HEK293 (cell line): ENCODE results near the gene NIT1.

Source experiments
- CTCF ChIA-PET: fragments of 350-600 bp; formaldehyde crosslinking; extraction: SDS; loops from one replicate; lab custom pipeline; 2021; ENCODE audit warnings: antibody characterized with exemption; lab: Yijun Ruan, JAX
- POLR2A ChIA-PET: fragments of 300-600 bp; formaldehyde crosslinking; extraction: SDS; loops from one replicate; lab custom pipeline; 2020; ENCODE audit warnings: antibody characterized with exemption, inconsistent platforms; lab: Yijun Ruan, JAX
- H3K27ac ChIP-seq: fragments of 200-500 bp; sonication (Bioruptor generic); 2 replicates; pipeline ENCODE4 v1.5.1; 2014; ENCODE audit warnings: low read depth, low read length, control low read depth, inconsistent platforms; ENCODE audit errors: extremely low read depth
- H3K36me3 ChIP-seq, 2 experiments: fragments of 200-500 bp in 1 of 2; sonication (Bioruptor generic) in 1 of 2; 1 replicate in 1 of 2; 2 replicates in 1 of 2; pipeline ENCODE4 v1.5.1; 2014 to 2017; ENCODE audit warnings: inconsistent platforms in 2 of 2, low read length in 2 of 2; ENCODE audit not compliant: control insufficient read depth in 2 of 2, insufficient read depth in 1 of 2
- H3K4me1 ChIP-seq: fragments of 200-500 bp; sonication (Bioruptor generic); 2 replicates; pipeline ENCODE4 v1.5.1; 2014; ENCODE audit warnings: mild to moderate bottlenecking, low read length, inconsistent platforms; ENCODE audit not compliant: control insufficient read depth, insufficient read depth
- H3K4me3 ChIP-seq: 2 replicates; pipeline ENCODE4 v1.5.1; 2011; ENCODE audit warnings: low read depth, mild to moderate bottlenecking, control low read depth, low read length, moderate library complexity
- H3K9me3 ChIP-seq: fragments of 200-500 bp; sonication (Bioruptor generic); 2 replicates; pipeline ENCODE4 v1.5.1; 2014; ENCODE audit warnings: low read depth, low read length, inconsistent platforms; ENCODE audit not compliant: control insufficient read depth, insufficient read depth
- BCL11B ChIP-seq: fragments of 450-650 bp; formaldehyde crosslinking; IDR thresholded peaks from 2 replicates; pipeline ENCODE4 v1.5.1; 2016; ENCODE audit warnings: low read depth, missing biosample characterization, missing genetic modification characterization
- GLIS1 ChIP-seq: fragments of 450-650 bp; formaldehyde crosslinking; IDR thresholded peaks from 2 replicates; pipeline ENCODE4 v1.5.1; 2016; ENCODE audit warnings: missing biosample characterization, missing genetic modification characterization
- REPIN1 ChIP-seq: fragments of 450-650 bp; formaldehyde crosslinking; IDR thresholded peaks from 2 replicates; pipeline ENCODE4 v1.5.1; 2017; ENCODE audit warnings: missing biosample characterization, missing genetic modification characterization, low read depth
- SP3 ChIP-seq: fragments of 450-650 bp; formaldehyde crosslinking; IDR thresholded peaks from 2 replicates; pipeline ENCODE4 v1.5.1; 2016; ENCODE audit warnings: missing biosample characterization, missing genetic modification characterization
- ZBTB20 ChIP-seq: fragments of 450-650 bp; formaldehyde crosslinking; IDR thresholded peaks from 2 replicates; pipeline ENCODE4 v1.5.1; 2016; ENCODE audit warnings: missing biosample characterization, missing genetic modification characterization
- ZBTB48 ChIP-seq: fragments of 450-650 bp; formaldehyde crosslinking; IDR thresholded peaks from 2 replicates; pipeline ENCODE4 v1.5.1; 2016; ENCODE audit warnings: missing biosample characterization, missing genetic modification characterization
- ZBTB7A ChIP-seq: fragments of 450-650 bp; formaldehyde crosslinking; IDR thresholded peaks from 2 replicates; pipeline ENCODE4 v1.5.1; 2016; ENCODE audit warnings: low read depth, missing biosample characterization, missing genetic modification characterization
- ZFP3 ChIP-seq: fragments of 450-650 bp; formaldehyde crosslinking; IDR thresholded peaks from 2 replicates; pipeline ENCODE4 v1.5.1; 2016; ENCODE audit warnings: low read depth, missing biosample characterization, missing genetic modification characterization
- ZNF132 ChIP-seq: fragments of 450-650 bp; formaldehyde crosslinking; IDR thresholded peaks from 2 replicates; pipeline ENCODE4 v1.5.1; 2017; ENCODE audit warnings: missing biosample characterization, missing genetic modification characterization, borderline replicate concordance
- ZNF133 ChIP-seq: fragments of 450-650 bp; formaldehyde crosslinking; IDR thresholded peaks from 2 replicates; pipeline ENCODE4 v1.5.1; 2016; ENCODE audit warnings: missing biosample characterization, missing genetic modification characterization
- ZNF174 ChIP-seq: fragments of 450-650 bp; formaldehyde crosslinking; IDR thresholded peaks from 2 replicates; pipeline ENCODE4 v1.5.0; 2017; ENCODE audit warnings: missing biosample characterization, mild to moderate bottlenecking, missing genetic modification characterization
- ZNF2 ChIP-seq: fragments of 450-650 bp; formaldehyde crosslinking; IDR thresholded peaks from 2 replicates; pipeline ENCODE4 v1.5.1; 2016; ENCODE audit warnings: missing biosample characterization, missing genetic modification characterization
- ZNF214 ChIP-seq: fragments of 450-650 bp; formaldehyde crosslinking; IDR thresholded peaks from 2 replicates; pipeline ENCODE4 v1.5.1; 2017; ENCODE audit warnings: missing biosample characterization, mild to moderate bottlenecking, missing genetic modification characterization, borderline replicate concordance
- ZNF26 ChIP-seq: fragments of 450-650 bp; formaldehyde crosslinking; IDR thresholded peaks from 2 replicates; pipeline ENCODE4 v1.5.1; 2016; ENCODE audit warnings: missing biosample characterization, missing genetic modification characterization
- ZNF433 ChIP-seq: fragments of 450-650 bp; formaldehyde crosslinking; IDR thresholded peaks from 2 replicates; pipeline ENCODE4 v1.5.1; 2016; ENCODE audit warnings: missing biosample characterization, missing genetic modification characterization, low read depth
- ZNF521 ChIP-seq: fragments of 450-650 bp; formaldehyde crosslinking; IDR thresholded peaks from 2 replicates; pipeline ENCODE4 v1.5.1; 2017; ENCODE audit warnings: missing biosample characterization, mild to moderate bottlenecking, missing genetic modification characterization
- ZNF549 ChIP-seq: fragments of 450-650 bp; IDR thresholded peaks from 2 replicates; pipeline ENCODE4 v1.5.1; 2018; ENCODE audit warnings: missing biosample characterization, missing genetic modification characterization, mild to moderate bottlenecking, inconsistent platforms, moderate library complexity
- ZNF610 ChIP-seq: fragments of 450-650 bp; formaldehyde crosslinking; IDR thresholded peaks from 2 replicates; pipeline ENCODE4 v1.5.1; 2016; ENCODE audit warnings: missing biosample characterization, missing genetic modification characterization, borderline replicate concordance
- ZNF654 ChIP-seq: fragments of 450-650 bp; formaldehyde crosslinking; IDR thresholded peaks from 2 replicates; pipeline ENCODE4 v1.5.1; 2016; ENCODE audit warnings: low read depth, missing biosample characterization, missing genetic modification characterization
- ZNF658 ChIP-seq: fragments of 450-650 bp; formaldehyde crosslinking; IDR thresholded peaks from 2 replicates; pipeline ENCODE4; 2016; ENCODE audit warnings: missing biosample characterization, missing genetic modification characterization
- ZNF776 ChIP-seq: fragments of 450-650 bp; formaldehyde crosslinking; IDR thresholded peaks from 2 replicates; pipeline ENCODE4 v1.5.0; 2017; ENCODE audit warnings: missing biosample characterization, missing genetic modification characterization, borderline replicate concordance
- ZXDB ChIP-seq: fragments of 450-650 bp; formaldehyde crosslinking; IDR thresholded peaks from 2 replicates; pipeline ENCODE4 v1.5.1; 2016; ENCODE audit warnings: missing biosample characterization, missing genetic modification characterization
- TF ChIP-seq, protein P1 (sequence below): fragments of 450-650 bp; formaldehyde crosslinking; conservative IDR thresholded peaks from 2 replicates; pipeline ENCODE4 v1.5.1; 2016; ENCODE audit warnings: low read depth, missing biosample characterization, missing genetic modification characterization

The NIT1 gene

DNA sequence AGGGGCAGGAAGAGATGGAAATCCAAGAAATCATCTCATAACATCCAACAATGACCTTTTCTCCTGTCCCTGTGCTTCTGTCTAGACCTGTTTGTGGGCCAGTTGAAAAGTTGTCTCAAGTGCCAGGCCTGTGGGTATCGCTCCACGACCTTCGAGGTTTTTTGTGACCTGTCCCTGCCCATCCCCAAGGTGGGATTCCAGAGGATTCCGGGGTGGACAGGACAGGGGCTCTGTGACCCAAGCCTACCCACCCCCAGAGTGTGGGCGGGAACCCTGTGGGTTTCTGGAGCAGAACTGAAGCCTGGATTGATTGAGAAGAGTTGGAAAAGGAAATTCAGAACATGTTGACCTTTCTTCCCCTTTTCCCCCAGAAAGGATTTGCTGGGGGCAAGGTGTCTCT is 45.9 kb downstream of the NIT1 start:
- no peak for TF ChIP-seq ZNF433 (tag by site-specific recombination)
- no peak for TF ChIP-seq ZNF26 (tag by site-specific recombination)
- no peak for TF ChIP-seq ZNF776
- no peak for TF ChIP-seq ZXDB (tag by site-specific recombination)
- no peak for TF ChIP-seq ZNF549 (tag by site-specific recombination)
- TF ChIP-seq ZNF2 (tag by site-specific recombination) = no peak
- TF ChIP-seq REPIN1 (tag by site-specific recombination) = no peak
- no peak for TF ChIP-seq ZNF133 (tag by site-specific recombination)
- TF ChIP-seq, all 188 proteins: peak for 0
- Histone ChIP-seq H3K4me1 (peaks cover 7% of the 10 kb centered on the region; the same call in 1 of the 2 replicates), H3K4me3 (no peak overlapping the region), H3K9me3 (no peaks in the 10 kb centered on the region), H3K27ac (no peak overlapping the region), H3K36me3 (peaks cover 0 to 60% of the 10 kb centered on the region in 2 experiments; a peak in 1 of 3 replicates)
- CTCF ChIA-PET = interaction anchor here (0.6 to 2.6 kb wide), 3 partner anchors 16 to 28 kb away, joined by 4 to 12 read pairs (median 8); no protein-coding TSS in a partner anchor
- POLR2A ChIA-PET = interaction anchor here (1.0 to 4.8 kb wide), 2 partner anchors 10 to 31 kb away, joined by 4 to 24 read pairs; partner anchors contain the start of genes DEDD and UFC1

DNA sequence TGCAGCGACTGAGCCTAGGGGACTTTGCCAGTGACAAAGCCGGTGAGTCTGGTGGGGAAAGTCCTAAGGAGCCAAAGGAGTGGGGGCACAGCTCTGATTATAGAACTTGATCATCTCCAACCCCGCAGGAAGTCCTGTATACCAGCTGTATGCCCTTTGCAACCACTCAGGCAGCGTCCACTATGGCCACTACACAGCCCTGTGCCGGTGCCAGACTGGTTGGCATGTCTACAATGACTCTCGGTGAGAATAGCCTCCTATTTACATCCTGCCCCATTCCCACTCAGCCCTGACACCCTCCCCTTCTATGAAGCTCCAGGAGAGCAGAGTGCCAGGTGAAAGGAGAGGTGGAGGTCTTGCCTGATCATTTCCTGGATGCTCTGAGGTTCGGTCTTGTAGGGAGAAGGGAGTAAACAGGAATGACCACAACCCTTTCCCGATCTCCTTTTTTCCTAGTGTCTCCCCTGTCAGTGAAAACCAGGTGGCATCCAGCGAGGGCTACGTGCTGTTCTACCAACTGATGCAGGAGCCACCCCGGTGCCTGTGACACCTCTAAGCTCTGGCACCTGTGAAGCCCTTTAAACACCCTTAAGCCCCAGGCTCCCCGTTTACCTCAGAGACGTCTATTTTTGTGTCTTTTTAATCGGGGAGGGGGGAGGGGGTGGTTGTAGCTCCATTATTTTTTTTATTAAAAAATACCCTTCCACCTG is 47.2 kb downstream of the NIT1 start:
- no peak for TF ChIP-seq ZNF658 (tag by site-specific recombination)
- TF ChIP-seq GLIS1 (tag by site-specific recombination) = 0 out of 2 replicates have a peak, but pooled peaks have one; percentile 6
- TF ChIP-seq, all 188 proteins: peak for 1
- H3K36me3 ChIP-seq = peaks cover 0 to 70% of the 10 kb centered on the region in 2 experiments; a peak in 1 of 3 replicates
- H3K27ac ChIP-seq = no peak overlapping the region
- H3K9me3 ChIP-seq = no peaks in the 10 kb centered on the region
- H3K4me3 ChIP-seq = peak overlapping the region; percentile 41; the same call in 1 of the 2 replicates
- CTCF ChIA-PET = interaction anchor here (0.5 to 3.9 kb wide), 22 partner anchors 10 to 1133 kb away, joined by 3 to 23 read pairs (median 4); partner anchors contain the start of genes ADAMTS4, B4GALT3, DEDD and KLHDC9
- peaks cover 6% of the 10 kb centered on the region; the same call in 1 of the 2 replicates for H3K4me1 ChIP-seq
- POLR2A ChIA-PET = interaction anchor here (0.6 to 4.8 kb wide), 9 partner anchors 11 to 217 kb away, joined by 3 to 53 read pairs (median 6); partner anchors contain the start of genes B4GALT3, DEDD, F11R and TOMM40L

DNA sequence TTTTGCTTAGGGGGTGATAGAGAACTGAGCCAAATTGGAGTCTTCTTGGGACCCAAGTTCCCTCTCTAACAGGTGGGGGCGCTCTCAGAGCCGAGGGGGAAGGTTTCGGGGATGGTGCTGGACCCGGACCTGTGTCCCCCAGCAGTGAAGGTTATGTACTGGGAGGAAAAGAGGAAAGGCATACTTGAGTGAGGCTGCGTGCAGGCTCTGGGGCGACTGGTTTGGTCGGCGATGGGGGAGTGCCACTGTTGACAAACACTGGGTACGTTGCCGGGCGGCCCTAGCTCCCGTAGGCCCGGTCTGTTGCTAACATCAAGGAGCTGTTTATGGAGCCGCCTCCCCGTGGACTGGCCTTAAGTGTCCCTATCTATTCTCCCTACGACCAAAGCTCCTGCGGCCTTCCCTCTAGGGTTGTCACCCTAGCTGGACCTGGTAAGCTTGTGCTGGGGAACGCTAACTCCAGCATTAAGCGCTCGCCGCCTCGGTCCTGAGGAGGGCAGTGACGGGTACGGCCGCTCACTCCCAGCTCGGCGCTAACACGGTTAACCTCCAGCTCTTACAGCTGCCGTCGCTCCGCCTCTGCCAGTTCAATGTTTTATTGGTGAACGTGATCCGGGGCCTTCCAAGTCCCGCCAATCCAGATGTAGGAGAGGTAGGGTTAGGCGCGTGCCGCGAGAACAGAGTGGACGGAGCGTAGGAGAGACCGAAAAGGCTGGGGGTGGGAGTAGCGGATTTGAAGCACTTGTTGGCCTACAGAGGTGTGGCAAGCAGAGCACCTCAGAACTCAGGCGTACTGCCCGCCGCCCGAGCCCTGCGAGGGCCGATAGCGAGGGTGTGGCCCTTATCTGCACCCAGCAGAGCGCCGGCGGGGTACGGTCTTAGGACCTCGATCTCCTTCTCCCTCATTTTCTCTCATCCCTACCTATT is 48.1 kb downstream of the NIT1 start, which contains the start of gene PPOX:
TSS of gene PPOX (plus strand) at position 685 of the 927 bp plus-strand sequence. CDS start 422 bp downstream, outside the sequence.
- CTCF ChIA-PET = interaction anchor here (0.6 to 3.9 kb wide), 21 partner anchors 9 to 1134 kb away, joined by 3 to 23 read pairs (median 4); partner anchors contain the start of genes B4GALT3, DEDD, KLHDC9 and NDUFS2
- Histone ChIP-seq H3K9me3 (no peaks in the 10 kb centered on the region), H3K36me3 (peaks cover 3 to 73% of the 10 kb centered on the region in 2 experiments; a peak in 1 of 3 replicates), H3K27ac (peak within 1 kb of the TSS; percentile 39; the same call in 1 of the 2 replicates), H3K4me1 (peaks cover 3% of the 10 kb centered on the region; the same call in 1 of the 2 replicates), H3K4me3 (peak within 1 kb of the TSS; percentile 58)
- POLR2A ChIA-PET = interaction anchor here (0.5 to 4.8 kb wide), 14 partner anchors 8 to 216 kb away, joined by 3 to 53 read pairs (median 6); partner anchors contain the start of genes B4GALT3, DEDD, F11R and NDUFS2
- TF ChIP-seq ZBTB48 (peak; percentile 44), ZBTB20 (tag by site-specific recombination) (peak; percentile 60; the same call in 1 of the 2 replicates), ZNF521 (tag by site-specific recombination) (no peak), ZNF2 (tag by site-specific recombination) (no peak; the same call in none of the 2 replicates), ZFP3 (tag by site-specific recombination) (no peak), ZNF654 (tag by site-specific recombination) (no peak), ZNF132 (tag by site-specific recombination) (no peak), ZNF610 (tag by site-specific recombination) (peak; percentile 75), ZNF214 (tag by site-specific recombination) (no peak), BCL11B (tag by site-specific recombination) (peak; percentile 68), ZNF174 (no peak), ZBTB7A (tag by site-specific recombination) (no peak), SP3 (peak; percentile 89)
- TF ChIP-seq, protein P1, sequence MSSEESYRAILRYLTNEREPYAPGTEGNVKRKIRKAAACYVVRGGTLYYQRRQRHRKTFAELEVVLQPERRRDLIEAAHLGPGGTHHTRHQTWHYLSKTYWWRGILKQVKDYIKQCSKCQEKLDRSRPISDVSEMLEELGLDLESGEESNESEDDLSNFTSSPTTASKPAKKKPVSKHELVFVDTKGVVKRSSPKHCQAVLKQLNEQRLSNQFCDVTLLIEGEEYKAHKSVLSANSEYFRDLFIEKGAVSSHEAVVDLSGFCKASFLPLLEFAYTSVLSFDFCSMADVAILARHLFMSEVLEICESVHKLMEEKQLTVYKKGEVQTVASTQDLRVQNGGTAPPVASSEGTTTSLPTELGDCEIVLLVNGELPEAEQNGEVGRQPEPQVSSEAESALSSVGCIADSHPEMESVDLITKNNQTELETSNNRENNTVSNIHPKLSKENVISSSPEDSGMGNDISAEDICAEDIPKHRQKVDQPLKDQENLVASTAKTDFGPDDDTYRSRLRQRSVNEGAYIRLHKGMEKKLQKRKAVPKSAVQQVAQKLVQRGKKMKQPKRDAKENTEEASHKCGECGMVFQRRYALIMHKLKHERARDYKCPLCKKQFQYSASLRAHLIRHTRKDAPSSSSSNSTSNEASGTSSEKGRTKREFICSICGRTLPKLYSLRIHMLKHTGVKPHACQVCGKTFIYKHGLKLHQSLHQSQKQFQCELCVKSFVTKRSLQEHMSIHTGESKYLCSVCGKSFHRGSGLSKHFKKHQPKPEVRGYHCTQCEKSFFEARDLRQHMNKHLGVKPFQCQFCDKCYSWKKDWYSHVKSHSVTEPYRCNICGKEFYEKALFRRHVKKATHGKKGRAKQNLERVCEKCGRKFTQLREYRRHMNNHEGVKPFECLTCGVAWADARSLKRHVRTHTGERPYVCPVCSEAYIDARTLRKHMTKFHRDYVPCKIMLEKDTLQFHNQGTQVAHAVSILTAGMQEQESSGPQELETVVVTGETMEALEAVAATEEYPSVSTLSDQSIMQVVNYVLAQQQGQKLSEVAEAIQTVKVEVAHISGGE = peak; percentile 29; the same call in 1 of the 2 replicates
